SK-N-SH (cell line): Measurements from ENCODE around the gene DBX2.

Experiments used
- EP300 ChIP-seq, 2 experiments: IDR thresholded peaks; 2 replicates each; pipeline versions ENCODE4 v1.4.0 to v1.6.1; 2012; ENCODE audit warnings: borderline replicate concordance in 1 of 2, low read depth in 1 of 2, low read length in 1 of 2
- EZH2phosphoT487 ChIP-seq: fragments of 200-600 bp; sonication (generic); IDR thresholded peaks from 2 replicates; pipeline ENCODE4 v1.6.1; 2017; ENCODE audit warnings: low read depth, mixed run types, mild to moderate bottlenecking, antibody characterized with exemption, moderate library complexity, borderline replicate concordance
- FOXJ3 ChIP-seq: sonication (generic); formaldehyde crosslinking; IDR thresholded peaks from 2 replicates; pipeline ENCODE4 v1.5.1; 2020; ENCODE audit warnings: mild to moderate bottlenecking, missing genetic modification reagents
- FOXM1 ChIP-seq: IDR thresholded peaks from 2 replicates; pipeline ENCODE4 v1.4.0; 2012; ENCODE audit warnings: low read depth, mild to moderate bottlenecking
- IRF3 ChIP-seq: fragments of 150-350 bp; IDR thresholded peaks from 2 replicates; pipeline ENCODE4 v1.6.1; 2016; ENCODE audit warnings: mild to moderate bottlenecking, low read depth, low read length
- JUND ChIP-seq: IDR thresholded peaks from 2 replicates; pipeline ENCODE4 v1.4.0; 2012
- NRF1 ChIP-seq: IDR thresholded peaks from 2 replicates; pipeline ENCODE4 v1.6.1; 2012; ENCODE audit warnings: low read depth, mild to moderate bottlenecking, low read length
- POLR2AphosphoS5 ChIP-seq: IDR thresholded peaks from 2 replicates; pipeline ENCODE4 v1.6.1; 2012; ENCODE audit warnings: low read depth, low read length
- RAD21 ChIP-seq: IDR thresholded peaks from 2 replicates; pipeline ENCODE4 v1.6.1; 2012; ENCODE audit warnings: mild to moderate bottlenecking, low read length
- RFX5 ChIP-seq: IDR thresholded peaks from 2 replicates; pipeline ENCODE4 v1.6.1; 2012; ENCODE audit warnings: mild to moderate bottlenecking, improper control_type of control experiment, low read length
- SIN3A ChIP-seq: IDR thresholded peaks from 2 replicates; pipeline ENCODE4 v1.6.1; 2012; ENCODE audit warnings: low read depth, mild to moderate bottlenecking, low read length, moderate library complexity, borderline replicate concordance
- TAF1 ChIP-seq: IDR thresholded peaks from 2 replicates; pipeline ENCODE4 v1.6.1; 2012; ENCODE audit warnings: low read depth, mild to moderate bottlenecking, low read length, moderate library complexity, borderline replicate concordance
- TEAD4 ChIP-seq: IDR thresholded peaks from 2 replicates; pipeline ENCODE4 v1.4.0; 2012; ENCODE audit warnings: mild to moderate bottlenecking, borderline replicate concordance; ENCODE audit not compliant: insufficient read depth
- TF ChIP-seq, protein P1 (sequence below): fragments of 200-600 bp; sonication (generic); IDR thresholded peaks from 2 replicates; pipeline ENCODE4 v1.6.1; 2017; ENCODE audit warnings: antibody characterized with exemption, mild to moderate bottlenecking, moderate library complexity

- TF ChIP-seq RFX5 (no peak), IRF3 (no peak), NRF1 (no peak), RAD21 (no peak), TEAD4 (no peak), SIN3A (no peak), POLR2AphosphoS5 (no peak), TAF1 (no peak), EZH2phosphoT487 (no peak), EP300 (IDR thresholded peaks at IDR 0.05; ENCODE audit: borderline replicate concordance in 1 of 2, low read depth in 1 of 2, low read length in 1 of 2) (no peak), FOXJ3 (CRISPR knock-in tag) (no peak), FOXM1 (no peak), JUND (no peak)
- TF ChIP-seq, protein P1, sequence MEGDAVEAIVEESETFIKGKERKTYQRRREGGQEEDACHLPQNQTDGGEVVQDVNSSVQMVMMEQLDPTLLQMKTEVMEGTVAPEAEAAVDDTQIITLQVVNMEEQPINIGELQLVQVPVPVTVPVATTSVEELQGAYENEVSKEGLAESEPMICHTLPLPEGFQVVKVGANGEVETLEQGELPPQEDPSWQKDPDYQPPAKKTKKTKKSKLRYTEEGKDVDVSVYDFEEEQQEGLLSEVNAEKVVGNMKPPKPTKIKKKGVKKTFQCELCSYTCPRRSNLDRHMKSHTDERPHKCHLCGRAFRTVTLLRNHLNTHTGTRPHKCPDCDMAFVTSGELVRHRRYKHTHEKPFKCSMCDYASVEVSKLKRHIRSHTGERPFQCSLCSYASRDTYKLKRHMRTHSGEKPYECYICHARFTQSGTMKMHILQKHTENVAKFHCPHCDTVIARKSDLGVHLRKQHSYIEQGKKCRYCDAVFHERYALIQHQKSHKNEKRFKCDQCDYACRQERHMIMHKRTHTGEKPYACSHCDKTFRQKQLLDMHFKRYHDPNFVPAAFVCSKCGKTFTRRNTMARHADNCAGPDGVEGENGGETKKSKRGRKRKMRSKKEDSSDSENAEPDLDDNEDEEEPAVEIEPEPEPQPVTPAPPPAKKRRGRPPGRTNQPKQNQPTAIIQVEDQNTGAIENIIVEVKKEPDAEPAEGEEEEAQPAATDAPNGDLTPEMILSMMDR, result no peak
These were observed 81.9 kb downstream of the DBX2 start for GRCh38 chr12:44968965-44969364.
